Coronary artery (tissue), 2 donors: ENCODE measurements around the gene BRIP1.
"Not testable (repeated sequence)": the region's sequence is repeated elsewhere in the genome, so short reads cannot be mapped to it uniquely, and the experiment has no call there.

Source experiments
- DNase-seq: peaks from one replicate; pipeline ENCODE4 v3.0.0-alpha.2; 2017; ENCODE audit warnings: low spot score
- H3K27ac ChIP-seq, 2 donors: fragments of 200-600 bp; sonication (generic); one replicate each; pipeline ENCODE4 v1.5.1; 2016 to 2019
- H3K4me3 ChIP-seq: fragments of 200-600 bp; sonication (generic); 2 replicates; pipeline ENCODE4 v1.5.1; 2016; ENCODE audit warnings: mild to moderate bottlenecking, moderate library complexity
- TF ChIP-seq, protein P1 (sequence below): fragments of 200-600 bp; sonication (generic); IDR thresholded peaks from one replicate; pipeline ENCODE4 v1.5.1; 2019; ENCODE audit warnings: antibody characterized with exemption

Gene BRIP1

DNA sequence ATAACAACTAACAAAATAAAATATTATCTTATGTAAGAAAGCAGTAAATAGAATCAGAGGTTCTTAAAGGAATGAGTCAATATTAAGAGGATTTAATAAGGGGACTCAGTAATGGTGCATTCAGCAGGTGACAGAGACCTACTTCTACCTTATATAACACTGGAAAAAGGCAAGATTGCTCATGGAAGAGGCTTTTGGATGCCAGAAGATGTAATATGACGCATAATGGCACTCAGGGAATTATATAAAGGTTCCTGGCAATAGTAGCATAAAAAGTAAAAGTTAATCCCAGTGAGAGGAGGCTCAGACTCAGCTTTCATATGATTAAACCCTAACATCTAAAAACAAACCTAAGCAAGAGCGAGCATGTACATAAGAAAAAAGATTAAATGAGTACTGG lies 136.4 kb downstream of the BRIP1 start:
- DNase-seq, result no peak
- H3K27ac ChIP-seq, result no peak overlapping the region
- H3K4me3 ChIP-seq, result no peak overlapping the region
- TF ChIP-seq, protein P1, sequence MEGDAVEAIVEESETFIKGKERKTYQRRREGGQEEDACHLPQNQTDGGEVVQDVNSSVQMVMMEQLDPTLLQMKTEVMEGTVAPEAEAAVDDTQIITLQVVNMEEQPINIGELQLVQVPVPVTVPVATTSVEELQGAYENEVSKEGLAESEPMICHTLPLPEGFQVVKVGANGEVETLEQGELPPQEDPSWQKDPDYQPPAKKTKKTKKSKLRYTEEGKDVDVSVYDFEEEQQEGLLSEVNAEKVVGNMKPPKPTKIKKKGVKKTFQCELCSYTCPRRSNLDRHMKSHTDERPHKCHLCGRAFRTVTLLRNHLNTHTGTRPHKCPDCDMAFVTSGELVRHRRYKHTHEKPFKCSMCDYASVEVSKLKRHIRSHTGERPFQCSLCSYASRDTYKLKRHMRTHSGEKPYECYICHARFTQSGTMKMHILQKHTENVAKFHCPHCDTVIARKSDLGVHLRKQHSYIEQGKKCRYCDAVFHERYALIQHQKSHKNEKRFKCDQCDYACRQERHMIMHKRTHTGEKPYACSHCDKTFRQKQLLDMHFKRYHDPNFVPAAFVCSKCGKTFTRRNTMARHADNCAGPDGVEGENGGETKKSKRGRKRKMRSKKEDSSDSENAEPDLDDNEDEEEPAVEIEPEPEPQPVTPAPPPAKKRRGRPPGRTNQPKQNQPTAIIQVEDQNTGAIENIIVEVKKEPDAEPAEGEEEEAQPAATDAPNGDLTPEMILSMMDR, result no peak

DNA sequence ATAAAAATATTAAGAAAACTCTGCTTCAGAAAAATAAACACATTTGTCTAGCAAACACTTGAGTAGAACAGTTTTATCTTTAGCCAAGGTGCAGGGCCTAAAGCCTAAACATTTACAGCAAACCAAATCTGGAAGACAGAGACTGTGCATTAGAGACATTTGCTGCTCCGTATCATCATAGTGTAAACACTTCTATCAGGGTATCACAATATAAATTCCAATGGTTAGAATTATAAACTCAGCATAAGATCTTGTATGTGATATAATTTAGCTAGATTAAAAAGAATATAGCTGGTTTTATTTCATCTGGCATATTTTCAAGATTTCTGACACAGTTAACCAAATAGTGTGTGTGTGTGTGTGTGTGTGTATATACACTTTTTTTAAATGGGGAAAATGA lies 138.6 kb downstream of the BRIP1 start:
- Histone ChIP-seq H3K4me3 (no peak overlapping the region), H3K27ac (no peak overlapping the region)
- DNase-seq, result no peak
- TF ChIP-seq, protein P1, result no peak

GRCh38 chr17:61723914-61724313 lies 139.4 kb downstream of the BRIP1 start:
- H3K27ac ChIP-seq, result no peak overlapping the region
- H3K4me3 ChIP-seq, result no peak overlapping the region
- TF ChIP-seq, protein P1, result no peak
- DNase-seq, result no peak

DNA sequence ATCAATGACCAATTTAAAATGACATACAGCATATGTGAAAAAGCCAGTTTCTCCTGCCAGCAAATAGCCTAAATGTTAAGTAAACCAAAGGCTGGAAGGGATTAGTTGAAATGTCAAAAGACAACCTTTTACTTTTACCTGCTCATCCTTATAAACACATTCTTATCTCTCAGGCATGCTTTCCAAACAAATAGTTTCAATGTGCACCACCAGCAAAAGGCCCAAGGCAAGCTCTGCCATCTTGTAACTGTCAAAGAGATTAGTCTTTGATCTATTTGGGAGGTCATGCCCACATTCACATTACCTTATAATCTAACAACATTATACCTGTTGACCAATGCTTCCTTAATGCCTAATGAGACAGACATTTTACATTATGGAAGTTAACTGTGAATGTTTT lies 140.1 kb downstream of the BRIP1 start:
- TF ChIP-seq, protein P1, result no peak
- Histone ChIP-seq H3K27ac (no peak overlapping the region), H3K4me3 (no peak overlapping the region)
- DNase-seq, result no peak

- no peak overlapping the region for H3K27ac ChIP-seq
- TF ChIP-seq, protein P1, result no peak
- no peak for DNase-seq
- no peak overlapping the region for H3K4me3 ChIP-seq
Observed at GRCh38 chr17:61722398-61722797, 140.9 kb downstream of the BRIP1 start.

GRCh38 chr17:61720016-61720795 lies 143.1 kb downstream of the BRIP1 start:
- no peak for DNase-seq
- H3K27ac ChIP-seq, result no peak overlapping the region
- TF ChIP-seq, protein P1, result no peak
- no peak overlapping the region for H3K4me3 ChIP-seq

- H3K4me3 ChIP-seq, H3K27ac ChIP-seq, DNase-seq: not testable (repeated sequence)
Observed at GRCh38 chr17:61719220-61719619, 144.1 kb downstream of the BRIP1 start.
